Fibroblast of mammary gland (primary cell): ENCODE results near the gene TRAPPC3L.
"Not testable (repeated sequence)": the region's sequence is repeated elsewhere in the genome, so short reads cannot be mapped to it uniquely, and the experiment has no call there.

ENCODE experiments used
- DNase-seq: peaks from one replicate; pipeline ENCODE4 v3.0.0-alpha.2; 2010; ENCODE audit warnings: low read depth
- H3K4me3 ChIP-seq: 2 replicates; pipeline ENCODE4 v1.5.1; 2011; ENCODE audit warnings: low read depth, mild to moderate bottlenecking, low read length, moderate library complexity; ENCODE audit not compliant: control insufficient read depth
- CTCF ChIP-seq: conservative IDR thresholded peaks from 2 replicates; pipeline ENCODE4 v1.5.1; 2011; ENCODE audit warnings: low read depth, low read length, inconsistent platforms; ENCODE audit not compliant: control insufficient read depth, insufficient read depth

Gene TRAPPC3L

GRCh38 chr6:116512111-116512559 is 33.3 kb downstream of the TRAPPC3L start:
- DNase-seq: peak; percentile 21
- TF ChIP-seq CTCF: no peak
- peak overlapping the region; percentile 32 for H3K4me3 ChIP-seq

- peak within 1 kb of the TSS; percentile 32 for H3K4me3 ChIP-seq
- DNase-seq: peak; percentile 92
- peak; percentile 80 for TF ChIP-seq CTCF
Measured at GRCh38 chr6:116511424-116512110, 33.9 kb downstream of the TRAPPC3L start, which contains the start of gene CALHM5. CALHM5 (plus strand) TSS chr6:116511639; CDS start chr6:116511697, 58 bp downstream.

- DNase-seq: no peak
- TF ChIP-seq CTCF: no peak
Measured at GRCh38 chr6:116508527-116508926, 37.0 kb downstream of the TRAPPC3L start.

GRCh38 chr6:116507324-116507723 is 38.2 kb downstream of the TRAPPC3L start:
- H3K4me3 ChIP-seq: no peak overlapping the region
- TF ChIP-seq CTCF: no peak
- peak; percentile 66 for DNase-seq

More at GRCh38 chr6:116508527-116508926, 37.0 kb downstream of the TRAPPC3L start:
- H3K4me3 ChIP-seq: no peak overlapping the region

GRCh38 chr6:116500969-116501433 is 44.5 kb downstream of the TRAPPC3L start:
- DNase-seq: peak; percentile 38
- H3K4me3 ChIP-seq: no peak overlapping the region
- no peak for TF ChIP-seq CTCF

- TF ChIP-seq CTCF: no peak
- no peak for DNase-seq
- H3K4me3 ChIP-seq: no peak overlapping the region
Measured at GRCh38 chr6:116497113-116497676, 48.3 kb downstream of the TRAPPC3L start.

GRCh38 chr6:116495161-116495560 is 50.3 kb downstream of the TRAPPC3L start:
- not testable (repeated sequence) for H3K4me3 ChIP-seq

More at GRCh38 chr6:116495161-116495560, 50.3 kb downstream of the TRAPPC3L start:
- DNase-seq: not testable (repeated sequence)
